ENCODE measurements around the gene CYTH3. TPM values are rescaled to one million over a fixed set of nuclear protein-coding genes. Genes with fewer than 3 reads are reported as not detected.
"Not testable (repeated sequence)": the region's sequence is repeated elsewhere in the genome, so short reads cannot be mapped to it uniquely, and the experiment has no call there.

Gene CYTH3
- polyA plus RNA-seq, 2 donors, result 5.7 to 7.2 TPM

DNA sequence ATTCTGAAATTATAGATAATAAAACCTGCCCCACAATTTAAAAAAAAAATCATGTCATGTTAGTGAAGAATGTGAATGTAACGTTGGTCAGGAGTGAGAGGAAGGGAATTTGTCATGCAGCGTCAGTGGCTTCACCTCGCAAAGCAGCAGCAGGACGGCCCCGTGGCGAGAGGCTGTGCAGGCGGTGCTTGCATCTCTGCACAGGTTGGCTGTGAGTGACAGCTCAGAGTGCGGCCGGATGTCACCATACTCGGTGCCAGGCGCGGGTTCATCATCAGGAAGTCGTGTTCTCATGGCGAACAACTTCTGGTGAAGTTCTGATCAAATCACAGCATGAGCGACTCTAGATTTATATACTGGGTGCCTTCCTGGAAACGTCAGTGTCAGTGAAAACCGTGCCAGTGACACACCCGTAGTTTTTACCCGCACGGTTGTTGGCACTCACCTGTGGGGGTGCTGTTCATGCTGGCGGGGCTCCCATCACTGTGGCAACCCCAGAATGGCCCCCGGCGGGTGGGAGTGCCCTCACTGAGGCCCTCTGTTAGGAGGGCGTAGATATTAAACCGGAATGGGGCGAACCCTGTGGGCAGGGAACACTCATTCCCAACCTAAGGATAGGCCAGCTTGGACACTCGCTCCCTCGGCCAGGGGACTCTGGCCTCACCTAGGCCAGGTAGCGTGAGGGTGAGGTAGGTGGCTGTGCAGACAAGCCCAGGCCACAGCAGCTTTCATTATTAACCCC lies 120.3 kb downstream of the CYTH3 start:
- 86 to 88% methylated on average over 29 of the region's 29 CpGs for WGBS, 2 donors
- no peaks in the 10 kb centered on the region for H3K4me1 ChIP-seq (ENCODE audit: control insufficient read depth in 2 of 2, insufficient read depth in 2 of 2, low read length in 1 of 2)
- H3K27me3 ChIP-seq (ENCODE audit: control insufficient read depth in 1 of 2, insufficient read depth in 2 of 2, low read length in 2 of 2), result no peaks in the 10 kb centered on the region
- H3K9me3 ChIP-seq (ENCODE audit: control insufficient read depth in 2 of 2, insufficient read depth in 1 of 2, low read depth in 1 of 2, low read length in 1 of 2), result peaks cover 0 to 2% of the 10 kb centered on the region in 2 donors
- no peak overlapping the region for H3K4me3 ChIP-seq (ENCODE audit: low read depth in 1 of 2, low read length in 2 of 2)
- H3K36me3 ChIP-seq (ENCODE audit: control insufficient read depth in 2 of 2, insufficient read depth in 2 of 2, low read length in 1 of 2), result peaks cover 20 to 58% of the 10 kb centered on the region in 2 donors
- no peak overlapping the region for H3K27ac ChIP-seq (ENCODE audit: low read depth in 2 of 2, low read length in 1 of 2)

DNA sequence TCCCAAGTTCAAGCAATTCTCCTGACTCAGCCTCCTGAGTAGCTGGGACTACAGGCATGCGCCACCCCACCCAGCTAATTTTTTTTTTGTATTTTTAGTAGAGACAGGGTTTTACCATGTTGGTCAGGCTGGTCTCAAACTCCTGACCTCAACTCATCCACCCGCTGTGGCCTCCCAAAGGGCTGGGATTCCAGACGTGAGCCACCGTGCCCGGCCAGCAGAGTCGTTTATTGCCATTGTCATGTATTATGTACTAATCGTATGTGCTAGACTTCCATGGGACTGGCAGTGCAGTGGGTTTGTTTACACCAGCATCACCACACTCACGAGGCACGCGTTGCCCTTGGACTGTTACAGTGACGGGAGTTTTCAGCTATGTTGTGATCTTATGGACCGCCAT lies 120.9 kb downstream of the CYTH3 start:
- 92 to 94% methylated on average over 12 of the region's 12 CpGs for WGBS, 2 donors
- H3K9me3 ChIP-seq (ENCODE audit: control insufficient read depth in 2 of 2, insufficient read depth in 1 of 2, low read depth in 1 of 2, low read length in 1 of 2), result not testable (repeated sequence)

DNA sequence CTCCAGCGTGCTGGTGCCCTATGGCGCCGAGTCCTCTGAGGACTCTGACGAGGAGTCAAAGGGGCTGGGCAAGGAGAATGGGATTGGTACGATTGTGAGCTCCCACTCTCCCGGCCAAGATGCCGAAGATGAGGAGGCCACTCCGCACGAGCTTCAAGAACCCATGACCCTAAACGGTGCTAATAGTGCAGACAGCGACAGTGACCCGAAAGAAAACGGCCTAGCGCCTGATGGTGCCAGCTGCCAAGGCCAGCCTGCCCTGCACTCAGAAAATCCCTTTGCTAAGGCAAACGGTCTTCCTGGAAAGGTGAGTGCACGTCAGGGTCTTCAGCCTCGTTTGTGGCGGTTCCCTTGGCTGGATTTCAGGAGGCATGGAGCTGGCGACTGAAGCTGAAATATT lies 122.4 kb downstream of the CYTH3 start:
- Histone ChIP-seq H3K27me3 (ENCODE audit: control insufficient read depth in 1 of 2, insufficient read depth in 2 of 2, low read length in 2 of 2) (no peaks in the 10 kb centered on the region), H3K4me3 (ENCODE audit: low read depth in 1 of 2, low read length in 2 of 2) (no peak overlapping the region), H3K36me3 (ENCODE audit: control insufficient read depth in 2 of 2, insufficient read depth in 2 of 2, low read length in 1 of 2) (peaks cover 25 to 56% of the 10 kb centered on the region in 2 donors), H3K27ac (ENCODE audit: low read depth in 2 of 2, low read length in 1 of 2) (no peak overlapping the region), H3K9me3 (ENCODE audit: control insufficient read depth in 2 of 2, insufficient read depth in 1 of 2, low read depth in 1 of 2, low read length in 1 of 2) (peaks cover 0 to 2% of the 10 kb centered on the region in 2 donors), H3K4me1 (ENCODE audit: control insufficient read depth in 2 of 2, insufficient read depth in 2 of 2, low read length in 1 of 2) (no peaks in the 10 kb centered on the region)
- WGBS, 2 donors, result 84 to 90% methylated on average over 19 of the region's 19 CpGs

More for the DNA sequence above, 120.9 kb downstream of the CYTH3 start:
- H3K4me3 ChIP-seq (ENCODE audit: low read depth in 1 of 2, low read length in 2 of 2); H3K4me1 ChIP-seq (ENCODE audit: control insufficient read depth in 2 of 2, insufficient read depth in 2 of 2, low read length in 1 of 2); H3K27me3 ChIP-seq (ENCODE audit: control insufficient read depth in 1 of 2, insufficient read depth in 2 of 2, low read length in 2 of 2); H3K27ac ChIP-seq (ENCODE audit: low read depth in 2 of 2, low read length in 1 of 2): not testable (repeated sequence)
- H3K36me3 ChIP-seq (ENCODE audit: control insufficient read depth in 2 of 2, insufficient read depth in 2 of 2, low read length in 1 of 2), result peaks cover 22 to 59% of the 10 kb centered on the region in 2 donors

DNA sequence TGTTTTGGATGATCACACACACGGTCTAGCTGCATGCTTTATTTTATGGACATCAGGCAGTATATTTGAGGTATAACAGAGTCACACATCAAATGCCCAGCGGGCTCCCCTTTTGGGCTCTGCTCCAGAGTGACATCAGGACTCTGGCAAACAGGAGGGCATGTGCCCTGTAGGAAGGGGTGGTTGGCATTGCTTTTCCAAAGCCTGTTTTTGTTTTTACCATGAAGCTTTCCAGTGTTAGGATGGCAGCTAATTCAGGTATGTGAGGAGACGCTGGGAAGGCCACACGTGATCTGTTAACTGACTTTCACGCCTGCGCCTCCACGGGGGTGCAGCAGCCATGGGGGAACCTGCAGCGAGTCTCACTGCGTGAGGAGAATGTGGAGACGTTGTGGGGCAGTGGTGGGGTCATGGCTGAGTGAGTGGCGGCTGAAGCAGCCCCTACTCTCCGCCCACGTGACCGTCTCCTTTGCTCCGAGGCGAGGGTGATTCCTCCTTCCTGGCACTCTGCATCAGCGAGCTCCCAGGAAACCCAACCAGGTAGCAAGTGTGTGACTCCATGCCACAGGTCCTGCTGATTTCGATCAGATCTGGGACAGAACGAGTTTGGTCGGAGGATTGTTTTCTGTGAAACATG lies 123.6 kb downstream of the CYTH3 start:
- no peak overlapping the region for H3K27ac ChIP-seq (ENCODE audit: low read depth in 2 of 2, low read length in 1 of 2)
- no peaks in the 10 kb centered on the region for H3K4me1 ChIP-seq (ENCODE audit: control insufficient read depth in 2 of 2, insufficient read depth in 2 of 2, low read length in 1 of 2)
- peaks cover 29 to 47% of the 10 kb centered on the region in 2 donors for H3K36me3 ChIP-seq (ENCODE audit: control insufficient read depth in 2 of 2, insufficient read depth in 2 of 2, low read length in 1 of 2)
- WGBS, 2 donors, result 87 to 89% methylated on average over 20 of the region's 20 CpGs
- H3K4me3 ChIP-seq (ENCODE audit: low read depth in 1 of 2, low read length in 2 of 2), result no peak overlapping the region
- no peaks in the 10 kb centered on the region for H3K9me3 ChIP-seq (ENCODE audit: control insufficient read depth in 2 of 2, insufficient read depth in 1 of 2, low read depth in 1 of 2, low read length in 1 of 2)
- no peaks in the 10 kb centered on the region for H3K27me3 ChIP-seq (ENCODE audit: control insufficient read depth in 1 of 2, insufficient read depth in 2 of 2, low read length in 2 of 2)

DNA sequence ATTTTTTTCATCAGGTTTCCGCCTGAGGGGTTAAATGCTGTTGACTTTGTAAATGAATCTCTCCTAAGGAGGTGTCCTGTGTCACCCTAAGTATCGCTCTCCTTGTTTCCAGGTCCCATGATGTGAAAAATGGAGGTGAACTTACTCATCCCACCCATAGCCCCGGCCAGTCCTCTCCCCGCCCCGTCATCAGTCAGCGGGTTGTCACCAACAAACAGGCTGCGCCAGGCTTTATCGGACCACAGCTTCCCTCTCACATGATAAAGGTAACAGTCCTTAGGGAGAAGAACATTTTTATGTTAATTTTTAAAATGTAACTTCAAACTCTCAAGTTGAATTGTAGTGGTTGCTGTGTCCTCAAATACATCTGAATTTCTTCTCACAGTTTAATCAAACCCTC lies 124.8 kb downstream of the CYTH3 start:
- Histone ChIP-seq H3K27ac (ENCODE audit: low read depth in 2 of 2, low read length in 1 of 2) (no peak overlapping the region), H3K4me3 (ENCODE audit: low read depth in 1 of 2, low read length in 2 of 2) (no peak overlapping the region), H3K9me3 (ENCODE audit: control insufficient read depth in 2 of 2, insufficient read depth in 1 of 2, low read depth in 1 of 2, low read length in 1 of 2) (no peaks in the 10 kb centered on the region), H3K4me1 (ENCODE audit: control insufficient read depth in 2 of 2, insufficient read depth in 2 of 2, low read length in 1 of 2) (no peaks in the 10 kb centered on the region), H3K36me3 (ENCODE audit: control insufficient read depth in 2 of 2, insufficient read depth in 2 of 2, low read length in 1 of 2) (peaks cover 28 to 45% of the 10 kb centered on the region in 2 donors), H3K27me3 (ENCODE audit: control insufficient read depth in 1 of 2, insufficient read depth in 2 of 2, low read length in 2 of 2) (no peaks in the 10 kb centered on the region)
- WGBS, 2 donors, result 89 to 94% methylated on average over 8 of the region's 8 CpGs

DNA sequence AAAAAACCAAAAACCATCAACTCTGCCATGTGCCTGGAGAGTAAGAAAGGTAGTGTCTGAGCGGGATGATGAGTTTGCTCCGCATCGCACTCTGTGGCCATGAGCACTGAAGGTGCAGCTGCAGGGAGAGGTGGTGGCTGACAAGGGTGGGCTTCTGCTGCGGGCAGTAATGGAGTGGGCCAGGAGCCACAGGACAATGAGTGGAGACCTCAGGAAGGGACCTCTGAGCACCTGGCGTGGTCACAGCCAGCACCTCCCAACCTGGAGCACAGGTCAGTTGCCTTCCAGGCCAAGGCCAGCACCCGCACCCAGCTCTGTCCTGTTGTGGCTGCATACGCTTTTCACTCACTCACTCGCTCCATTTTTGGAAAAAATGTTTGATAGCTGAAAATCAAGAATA lies 125.8 kb downstream of the CYTH3 start:
- Histone ChIP-seq H3K4me3 (ENCODE audit: low read depth in 1 of 2, low read length in 2 of 2) (no peak overlapping the region), H3K4me1 (ENCODE audit: control insufficient read depth in 2 of 2, insufficient read depth in 2 of 2, low read length in 1 of 2) (no peaks in the 10 kb centered on the region), H3K36me3 (ENCODE audit: control insufficient read depth in 2 of 2, insufficient read depth in 2 of 2, low read length in 1 of 2) (peaks cover 21 to 37% of the 10 kb centered on the region in 2 donors), H3K27me3 (ENCODE audit: control insufficient read depth in 1 of 2, insufficient read depth in 2 of 2, low read length in 2 of 2) (no peaks in the 10 kb centered on the region), H3K27ac (ENCODE audit: low read depth in 2 of 2, low read length in 1 of 2) (no peak overlapping the region), H3K9me3 (ENCODE audit: control insufficient read depth in 2 of 2, insufficient read depth in 1 of 2, low read depth in 1 of 2, low read length in 1 of 2) (no peaks in the 10 kb centered on the region)
- 96 to 97% methylated on average over 8 of the region's 8 CpGs for WGBS, 2 donors

DNA sequence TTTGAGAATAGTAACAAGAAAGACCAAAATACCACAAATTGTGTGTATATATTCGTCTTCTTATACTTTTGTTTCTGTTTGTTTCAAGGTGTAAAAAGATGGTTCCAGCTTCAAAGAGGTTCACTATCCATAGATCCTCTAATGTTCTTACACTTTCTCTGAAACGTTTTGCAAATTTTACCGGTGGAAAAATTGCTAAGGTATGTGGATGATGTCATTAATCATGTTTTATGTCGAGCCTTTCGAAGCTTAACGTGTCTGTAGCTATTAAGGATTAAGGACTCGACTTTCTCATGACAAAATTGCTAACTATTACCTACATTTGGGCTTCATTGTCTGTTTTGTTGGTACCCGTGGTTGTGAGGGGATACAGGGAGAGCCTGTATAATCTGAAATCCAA lies 128.4 kb downstream of the CYTH3 start:
- WGBS, 2 donors, result 75 to 80% methylated on average over 8 of the region's 8 CpGs
- Histone ChIP-seq H3K4me1 (ENCODE audit: control insufficient read depth in 2 of 2, insufficient read depth in 2 of 2, low read length in 1 of 2) (no peaks in the 10 kb centered on the region), H3K9me3 (ENCODE audit: control insufficient read depth in 2 of 2, insufficient read depth in 1 of 2, low read depth in 1 of 2, low read length in 1 of 2) (no peaks in the 10 kb centered on the region), H3K36me3 (ENCODE audit: control insufficient read depth in 2 of 2, insufficient read depth in 2 of 2, low read length in 1 of 2) (peaks cover 18 to 31% of the 10 kb centered on the region in 2 donors), H3K27ac (ENCODE audit: low read depth in 2 of 2, low read length in 1 of 2) (no peak overlapping the region), H3K27me3 (ENCODE audit: control insufficient read depth in 1 of 2, insufficient read depth in 2 of 2, low read length in 2 of 2) (no peaks in the 10 kb centered on the region), H3K4me3 (ENCODE audit: low read depth in 1 of 2, low read length in 2 of 2) (no peak overlapping the region)

DNA sequence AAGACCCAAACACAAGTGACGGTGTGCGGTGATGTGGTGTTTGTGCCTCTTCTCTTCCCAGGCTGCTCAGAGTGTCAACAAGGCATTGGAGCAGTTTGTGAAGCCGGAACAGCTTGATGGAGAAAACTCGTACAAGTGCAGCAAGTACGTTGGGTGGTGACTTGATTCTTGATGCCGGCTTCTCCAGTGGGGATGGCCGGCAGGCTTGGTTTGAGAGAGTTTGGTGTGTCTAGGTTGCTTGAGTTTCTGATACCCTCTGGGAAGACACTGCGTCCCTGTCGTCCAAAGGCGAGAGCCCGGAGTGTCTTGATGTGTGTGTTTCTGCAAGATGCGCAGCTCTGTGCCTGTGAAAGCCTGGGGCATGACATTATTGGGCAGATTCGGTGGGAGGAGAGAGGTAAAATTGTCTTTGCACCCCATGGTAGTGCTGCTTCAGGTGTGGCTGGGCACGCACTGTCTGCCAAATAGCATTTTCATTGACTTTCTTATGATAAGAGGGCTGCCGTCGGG lies 129.5 kb downstream of the CYTH3 start:
- 94 to 96% methylated on average over 16 of the region's 16 CpGs for WGBS, 2 donors
- Histone ChIP-seq H3K4me1 (ENCODE audit: control insufficient read depth in 2 of 2, insufficient read depth in 2 of 2, low read length in 1 of 2) (no peaks in the 10 kb centered on the region), H3K27me3 (ENCODE audit: control insufficient read depth in 1 of 2, insufficient read depth in 2 of 2, low read length in 2 of 2) (no peaks in the 10 kb centered on the region), H3K9me3 (ENCODE audit: control insufficient read depth in 2 of 2, insufficient read depth in 1 of 2, low read depth in 1 of 2, low read length in 1 of 2) (no peaks in the 10 kb centered on the region), H3K27ac (ENCODE audit: low read depth in 2 of 2, low read length in 1 of 2) (no peak overlapping the region), H3K36me3 (ENCODE audit: control insufficient read depth in 2 of 2, insufficient read depth in 2 of 2, low read length in 1 of 2) (peaks cover 18 to 24% of the 10 kb centered on the region in 2 donors), H3K4me3 (ENCODE audit: low read depth in 1 of 2, low read length in 2 of 2) (no peak overlapping the region)

DNA sequence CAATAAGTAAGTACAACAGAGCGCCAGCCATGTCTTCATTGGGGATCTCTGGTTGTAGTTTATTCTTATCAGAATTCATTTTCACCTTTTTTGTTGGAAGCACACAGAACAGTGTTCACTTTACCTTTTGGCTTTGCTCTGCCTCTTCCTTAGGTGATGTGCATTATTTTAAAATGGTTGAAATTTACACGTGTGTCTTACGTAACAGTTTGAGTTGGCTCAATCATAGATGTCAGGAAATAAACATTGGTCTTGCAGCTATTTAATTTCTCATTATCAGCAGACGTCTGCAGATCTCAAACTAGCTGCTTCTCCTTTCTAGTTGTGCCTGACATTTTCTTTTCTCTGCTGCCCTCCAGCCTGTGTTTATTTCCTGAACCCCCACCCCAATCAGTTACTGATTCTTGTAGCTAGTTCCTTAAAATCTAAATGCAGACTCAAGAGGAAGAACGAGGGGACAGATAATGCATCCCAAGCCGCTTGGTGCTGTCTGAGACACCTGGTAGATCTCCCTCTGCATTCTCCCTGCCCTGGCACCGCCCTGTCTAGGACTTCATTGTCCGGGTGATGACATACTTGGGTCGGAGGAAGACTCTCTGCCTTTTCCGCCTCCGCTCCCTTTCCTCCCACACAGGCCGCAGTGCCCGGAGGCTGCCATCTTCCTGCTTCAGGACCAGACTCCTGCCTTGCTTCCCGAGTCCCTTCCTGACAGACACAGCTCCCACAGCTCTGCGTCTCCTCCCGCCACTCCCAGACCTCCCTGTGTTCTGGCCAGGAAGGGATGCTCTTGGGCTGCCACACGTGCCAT lies 133.0 kb downstream of the CYTH3 start:
- no peak overlapping the region for H3K4me3 ChIP-seq (ENCODE audit: low read depth in 1 of 2, low read length in 2 of 2)
- H3K9me3 ChIP-seq (ENCODE audit: control insufficient read depth in 2 of 2, insufficient read depth in 1 of 2, low read depth in 1 of 2, low read length in 1 of 2), result no peaks in the 10 kb centered on the region
- 79 to 84% methylated on average over 16 to 17 of the region's 17 CpGs for WGBS, 2 donors
- peaks cover 11 to 13% of the 10 kb centered on the region in 2 donors for H3K36me3 ChIP-seq (ENCODE audit: control insufficient read depth in 2 of 2, insufficient read depth in 2 of 2, low read length in 1 of 2)
- H3K4me1 ChIP-seq (ENCODE audit: control insufficient read depth in 2 of 2, insufficient read depth in 2 of 2, low read length in 1 of 2), result no peaks in the 10 kb centered on the region
- H3K27ac ChIP-seq (ENCODE audit: low read depth in 2 of 2, low read length in 1 of 2), result no peak overlapping the region
- H3K27me3 ChIP-seq (ENCODE audit: control insufficient read depth in 1 of 2, insufficient read depth in 2 of 2, low read length in 2 of 2), result no peaks in the 10 kb centered on the region
